Measurements from ENCODE around the gene LGALSL. TPM values are rescaled to one million over a fixed set of nuclear protein-coding genes. Genes with fewer than 3 reads are reported as not detected.

LGALSL gene
- total RNA-seq, 1 experiment from 2014 or later = 14.2 TPM

DNA sequence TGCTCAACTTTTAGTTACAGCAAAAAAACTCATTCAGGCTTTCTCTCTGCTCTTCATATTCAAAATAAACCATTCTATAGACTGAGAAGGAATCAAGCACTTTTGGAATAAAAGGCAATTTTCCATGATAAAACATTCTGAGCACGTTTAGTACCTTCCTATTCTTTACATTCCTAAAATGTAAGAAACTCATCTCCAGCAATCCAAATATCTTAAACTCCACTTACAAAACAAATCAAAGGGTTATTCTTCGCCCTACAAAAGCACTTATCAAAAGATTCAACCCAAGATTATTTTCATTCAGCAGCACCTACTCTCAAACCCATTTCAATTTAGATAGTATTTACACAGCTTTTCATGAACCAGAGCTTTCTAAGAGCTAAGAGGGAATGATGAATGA lies 2.9 kb upstream of the LGALSL start:
- Histone ChIP-seq H3K4me3 (replicated peaks in 1 of 2; ENCODE audit: low read depth in 1 of 2, low read length in 2 of 2) (no peak overlapping the region), H3K4me1 (ENCODE audit: control insufficient read depth in 1 of 2, insufficient read depth in 2 of 2, low read length in 2 of 2) (peaks cover 17 to 27% of the 10 kb centered on the region in 2 experiments), H4K20me1 (ENCODE audit: insufficient read depth) (no peaks in the 10 kb centered on the region), H3K79me2 (ENCODE audit: insufficient read depth, low read length) (no peaks in the 10 kb centered on the region; the same call in 1 of the 2 replicates), H3K36me3 (ENCODE audit: control insufficient read depth in 1 of 2, insufficient read depth in 2 of 2, low read length in 2 of 2) (0 out of 4 replicates have a peak, but pooled peaks cover 0 to under 1% of the 10 kb centered on the region in 2 experiments), H3K9me2 (ENCODE audit: insufficient read depth) (no peaks in the 10 kb centered on the region), H3K9ac (ENCODE audit: low read length) (no peak overlapping the region), H3K27ac (ENCODE audit: low read depth, low read length) (no peak overlapping the region), H2AFZ (ENCODE audit: low read depth, low read length, poor library complexity, severe bottlenecking) (no peak overlapping the region), H3K27me3 (ENCODE audit: insufficient read depth, low read length) (no peaks in the 10 kb centered on the region), H3K9me3 (ENCODE audit: control insufficient read depth in 1 of 2, insufficient read depth in 1 of 2, low read depth in 1 of 2, low read length in 2 of 2) (no peaks in the 10 kb centered on the region), H3K4me2 (ENCODE audit: low read length) (no peak overlapping the region)
- BruUV-seq (replicated peaks) = no TSS peak
- no peak for DNase-seq (ENCODE audit: low read depth, low spot score)
- RAD21 ChIA-PET (ENCODE audit: low non-redundant PET in 1 of 2, low total read pairs in 2 of 2, uncharacterized antibody in 2 of 2, unreplicated experiment in 2 of 2) = no interaction called here
- CTCF ChIA-PET = no interaction called here
- no peak for TF ChIP-seq ELF1 (IDR thresholded peaks at IDR 0.05; ENCODE audit: borderline replicate concordance, low read depth)
- TF ChIP-seq EZH2phosphoT487 (IDR thresholded peaks at IDR 0.05; ENCODE audit: borderline replicate concordance) = no peak
- TF ChIP-seq CBX3 (IDR thresholded peaks at IDR 0.05; ENCODE audit: low read depth) = no peak
- TF ChIP-seq EZH2 (IDR thresholded peaks at IDR 0.05) = no peak
- TF ChIP-seq JUND (IDR thresholded peaks at IDR 0.05) = no peak
- no peak for TF ChIP-seq SRF (IDR thresholded peaks at IDR 0.05; ENCODE audit: low read depth)
- TF ChIP-seq, protein P1, sequence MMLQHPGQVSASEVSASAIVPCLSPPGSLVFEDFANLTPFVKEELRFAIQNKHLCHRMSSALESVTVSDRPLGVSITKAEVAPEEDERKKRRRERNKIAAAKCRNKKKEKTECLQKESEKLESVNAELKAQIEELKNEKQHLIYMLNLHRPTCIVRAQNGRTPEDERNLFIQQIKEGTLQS (IDR thresholded peaks at IDR 0.05) = no peak
- TF ChIP-seq TCF7L2 (IDR thresholded peaks at IDR 0.05; ENCODE audit: borderline replicate concordance, extremely low read depth, insufficient read depth, insufficient read length) = no peak
- TF ChIP-seq SP1 (IDR thresholded peaks at IDR 0.05; ENCODE audit: low read depth) = no peak
- TF ChIP-seq ZNF274 (IDR thresholded peaks at IDR 0.05; ENCODE audit: low read depth, low read length) = no peak
- no peak for TF ChIP-seq POLR2AphosphoS5 (IDR thresholded peaks at IDR 0.05; ENCODE audit: low read depth, low read length)
- TF ChIP-seq EGR1 (IDR thresholded peaks at IDR 0.05; ENCODE audit: low read depth) = no peak
- TF ChIP-seq FOSL1 (IDR thresholded peaks at IDR 0.05; ENCODE audit: low read depth) = no peak
- TF ChIP-seq SIN3A (IDR thresholded peaks at IDR 0.05; ENCODE audit: low read depth) = no peak
- TF ChIP-seq, protein P2, sequence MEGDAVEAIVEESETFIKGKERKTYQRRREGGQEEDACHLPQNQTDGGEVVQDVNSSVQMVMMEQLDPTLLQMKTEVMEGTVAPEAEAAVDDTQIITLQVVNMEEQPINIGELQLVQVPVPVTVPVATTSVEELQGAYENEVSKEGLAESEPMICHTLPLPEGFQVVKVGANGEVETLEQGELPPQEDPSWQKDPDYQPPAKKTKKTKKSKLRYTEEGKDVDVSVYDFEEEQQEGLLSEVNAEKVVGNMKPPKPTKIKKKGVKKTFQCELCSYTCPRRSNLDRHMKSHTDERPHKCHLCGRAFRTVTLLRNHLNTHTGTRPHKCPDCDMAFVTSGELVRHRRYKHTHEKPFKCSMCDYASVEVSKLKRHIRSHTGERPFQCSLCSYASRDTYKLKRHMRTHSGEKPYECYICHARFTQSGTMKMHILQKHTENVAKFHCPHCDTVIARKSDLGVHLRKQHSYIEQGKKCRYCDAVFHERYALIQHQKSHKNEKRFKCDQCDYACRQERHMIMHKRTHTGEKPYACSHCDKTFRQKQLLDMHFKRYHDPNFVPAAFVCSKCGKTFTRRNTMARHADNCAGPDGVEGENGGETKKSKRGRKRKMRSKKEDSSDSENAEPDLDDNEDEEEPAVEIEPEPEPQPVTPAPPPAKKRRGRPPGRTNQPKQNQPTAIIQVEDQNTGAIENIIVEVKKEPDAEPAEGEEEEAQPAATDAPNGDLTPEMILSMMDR (IDR thresholded peaks at IDR 0.05 in 2 of 3, conservative IDR thresholded peaks at IDR 0.05 in 1 of 3; ENCODE audit: borderline replicate concordance in 1 of 3, insufficient read depth in 1 of 3, low read depth in 2 of 3, low read length in 2 of 3) = no peak
- TF ChIP-seq, protein P3, sequence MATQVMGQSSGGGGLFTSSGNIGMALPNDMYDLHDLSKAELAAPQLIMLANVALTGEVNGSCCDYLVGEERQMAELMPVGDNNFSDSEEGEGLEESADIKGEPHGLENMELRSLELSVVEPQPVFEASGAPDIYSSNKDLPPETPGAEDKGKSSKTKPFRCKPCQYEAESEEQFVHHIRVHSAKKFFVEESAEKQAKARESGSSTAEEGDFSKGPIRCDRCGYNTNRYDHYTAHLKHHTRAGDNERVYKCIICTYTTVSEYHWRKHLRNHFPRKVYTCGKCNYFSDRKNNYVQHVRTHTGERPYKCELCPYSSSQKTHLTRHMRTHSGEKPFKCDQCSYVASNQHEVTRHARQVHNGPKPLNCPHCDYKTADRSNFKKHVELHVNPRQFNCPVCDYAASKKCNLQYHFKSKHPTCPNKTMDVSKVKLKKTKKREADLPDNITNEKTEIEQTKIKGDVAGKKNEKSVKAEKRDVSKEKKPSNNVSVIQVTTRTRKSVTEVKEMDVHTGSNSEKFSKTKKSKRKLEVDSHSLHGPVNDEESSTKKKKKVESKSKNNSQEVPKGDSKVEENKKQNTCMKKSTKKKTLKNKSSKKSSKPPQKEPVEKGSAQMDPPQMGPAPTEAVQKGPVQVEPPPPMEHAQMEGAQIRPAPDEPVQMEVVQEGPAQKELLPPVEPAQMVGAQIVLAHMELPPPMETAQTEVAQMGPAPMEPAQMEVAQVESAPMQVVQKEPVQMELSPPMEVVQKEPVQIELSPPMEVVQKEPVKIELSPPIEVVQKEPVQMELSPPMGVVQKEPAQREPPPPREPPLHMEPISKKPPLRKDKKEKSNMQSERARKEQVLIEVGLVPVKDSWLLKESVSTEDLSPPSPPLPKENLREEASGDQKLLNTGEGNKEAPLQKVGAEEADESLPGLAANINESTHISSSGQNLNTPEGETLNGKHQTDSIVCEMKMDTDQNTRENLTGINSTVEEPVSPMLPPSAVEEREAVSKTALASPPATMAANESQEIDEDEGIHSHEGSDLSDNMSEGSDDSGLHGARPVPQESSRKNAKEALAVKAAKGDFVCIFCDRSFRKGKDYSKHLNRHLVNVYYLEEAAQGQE (IDR thresholded peaks at IDR 0.05; ENCODE audit: low read depth) = no peak
- TF ChIP-seq CEBPB (IDR thresholded peaks at IDR 0.05; ENCODE audit: low read depth) = no peak
- no peak for TF ChIP-seq YY1 (IDR thresholded peaks at IDR 0.05; ENCODE audit: extremely low read depth, insufficient replicate concordance, low read depth, low read length)
- TF ChIP-seq, protein P4, sequence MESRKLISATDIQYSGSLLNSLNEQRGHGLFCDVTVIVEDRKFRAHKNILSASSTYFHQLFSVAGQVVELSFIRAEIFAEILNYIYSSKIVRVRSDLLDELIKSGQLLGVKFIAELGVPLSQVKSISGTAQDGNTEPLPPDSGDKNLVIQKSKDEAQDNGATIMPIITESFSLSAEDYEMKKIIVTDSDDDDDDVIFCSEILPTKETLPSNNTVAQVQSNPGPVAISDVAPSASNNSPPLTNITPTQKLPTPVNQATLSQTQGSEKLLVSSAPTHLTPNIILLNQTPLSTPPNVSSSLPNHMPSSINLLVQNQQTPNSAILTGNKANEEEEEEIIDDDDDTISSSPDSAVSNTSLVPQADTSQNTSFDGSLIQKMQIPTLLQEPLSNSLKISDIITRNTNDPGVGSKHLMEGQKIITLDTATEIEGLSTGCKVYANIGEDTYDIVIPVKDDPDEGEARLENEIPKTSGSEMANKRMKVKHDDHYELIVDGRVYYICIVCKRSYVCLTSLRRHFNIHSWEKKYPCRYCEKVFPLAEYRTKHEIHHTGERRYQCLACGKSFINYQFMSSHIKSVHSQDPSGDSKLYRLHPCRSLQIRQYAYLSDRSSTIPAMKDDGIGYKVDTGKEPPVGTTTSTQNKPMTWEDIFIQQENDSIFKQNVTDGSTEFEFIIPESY (IDR thresholded peaks at IDR 0.05; ENCODE audit: extremely low read depth, insufficient replicate concordance, low read length) = no peak
- TF ChIP-seq POLR2A (IDR thresholded peaks at IDR 0.05; ENCODE audit: borderline replicate concordance, extremely low read depth, insufficient read depth, insufficient read length) = no peak
- POLR2A ChIA-PET = no interaction called here
- intact Hi-C loops (cut with micrococcal nuclease) = no loop called here
- ATAC-seq = no peak

Measured in HCT116 (cell line).